Measurements from ENCODE around the gene BTRC. TPM values are rescaled to one million over a fixed set of nuclear protein-coding genes. Genes with fewer than 3 reads are reported as not detected.

The BTRC gene
- total and polyA plus RNA-seq, 10 of the 15 experiments (the other 5 are each of a cell fraction or from before 2014, with no cell fraction given) = 2.2 to 18.6 (median 8.6) TPM

DNA sequence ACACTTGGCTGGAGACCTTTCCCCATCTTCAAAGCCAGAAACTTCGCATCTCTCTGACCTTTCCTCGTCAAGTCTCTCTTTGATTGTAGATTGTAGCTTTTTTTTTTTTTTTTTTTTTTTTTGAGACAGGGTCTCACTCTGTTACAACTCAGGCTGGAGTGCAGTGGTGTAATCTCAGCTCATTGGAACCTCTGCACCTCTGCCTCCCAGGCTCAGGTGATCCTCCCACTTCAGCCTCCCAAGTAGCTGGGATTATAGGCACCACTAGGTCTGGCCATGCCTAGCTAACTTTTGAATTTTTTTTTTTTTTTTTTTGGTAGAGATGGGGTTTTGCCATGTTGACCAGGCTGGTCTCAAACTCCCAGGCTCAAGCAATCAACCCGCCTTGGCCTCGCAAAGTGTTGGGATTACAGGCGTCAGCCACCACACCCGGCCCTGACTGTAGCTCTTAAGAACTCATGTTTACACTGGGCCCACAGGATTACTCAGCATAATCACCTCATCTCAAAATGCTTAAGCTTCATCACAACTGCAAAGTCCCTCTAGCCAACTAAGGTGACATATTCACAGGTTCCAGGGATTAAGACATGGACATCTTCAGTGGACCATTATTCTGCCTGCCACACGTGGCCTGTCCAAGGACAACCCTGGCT is 222.4 kb downstream of the BTRC start:
- 100% methylated on average over 7 of the region's 7 CpGs for WGBS (ENCODE audit: insufficient coverage, insufficient replicate concordance, low lambda C conversion rate, missing lambda C conversion rate)
- Histone ChIP-seq H3K9ac (ENCODE audit: control insufficient read depth, insufficient read depth, low read length) (no peak overlapping the region), H3K27me3 (replicated peaks in 1 of 2; ENCODE audit: control insufficient read depth in 2 of 2, insufficient read depth in 2 of 2, low read length in 1 of 2) (no peaks in the 10 kb centered on the region), H2AFZ (ENCODE audit: control insufficient read depth, low read depth, low read length) (no peak overlapping the region), H3K79me2 (ENCODE audit: control insufficient read depth, insufficient read depth, low read length) (no peaks in the 10 kb centered on the region), H3K9me3 (replicated peaks; ENCODE audit: control insufficient read depth, insufficient read depth, low read length) (no peaks in the 10 kb centered on the region), H3K4me2 (ENCODE audit: control insufficient read depth, insufficient read depth) (no peak overlapping the region), H3K4me3 (no peak overlapping the region), H3K27ac (ENCODE audit: control insufficient read depth, insufficient read depth) (no peak overlapping the region), H3K36me3 (ENCODE audit: control insufficient read depth in 2 of 2, insufficient read depth in 2 of 2, low read length in 1 of 2) (0 out of 4 replicates have a peak, but pooled peaks cover 0 to 2% of the 10 kb centered on the region in 2 experiments), H3K4me1 (ENCODE audit: control insufficient read depth, insufficient read depth, low read length) (no peaks in the 10 kb centered on the region), H4K20me1 (ENCODE audit: control insufficient read depth, insufficient read depth) (no peaks in the 10 kb centered on the region)
- intact Hi-C loops (cut with micrococcal nuclease; ENCODE audit: unreplicated experiment) = no loop called here
- RAD21 ChIA-PET (ENCODE audit: unreplicated experiment) = interaction anchor here (0.7 kb wide), 1 partner anchor 30 kb away, joined by 5 read pairs; no protein-coding TSS in a partner anchor
- DNase-seq (ENCODE audit: low read depth, low spot score) = no peak
- POLR2A ChIA-PET = interaction anchor here (0.6 to 1.0 kb wide), 4 partner anchors 9 to 128 kb away, joined by 3 to 6 read pairs (median 4); partner anchors contain the start of genes DPCD and POLL
- CTCF ChIA-PET = interaction anchor here (0.6 kb wide), 1 partner anchor 135 kb away, joined by 3 read pairs; no protein-coding TSS in a partner anchor
- no peak for FAIRE-seq
- BruUV-seq (replicated peaks) = no TSS peak
- TF ChIP-seq EP300 (IDR thresholded peaks at IDR 0.05; ENCODE audit: borderline replicate concordance in 1 of 2, control insufficient read depth in 1 of 2, low read depth in 2 of 2, low read length in 2 of 2) (no peak), BACH1 (IDR thresholded peaks at IDR 0.05; ENCODE audit: borderline replicate concordance) (no peak), LARP7 (IDR thresholded peaks at IDR 0.05) (no peak), ZNF217 (IDR thresholded peaks at IDR 0.05) (no peak), NFYB (IDR thresholded peaks at IDR 0.05; ENCODE audit: insufficient read depth, low read depth, low read length) (no peak), ZBED1 (IDR thresholded peaks at IDR 0.05; ENCODE audit: borderline replicate concordance) (no peak), PAX8 (IDR thresholded peaks at IDR 0.05) (no peak), NFXL1 (IDR thresholded peaks at IDR 0.05; ENCODE audit: borderline replicate concordance) (no peak), STAT3 (IDR thresholded peaks at IDR 0.05; ENCODE audit: low read depth, low read length) (no peak)
- TF ChIP-seq, protein P1, sequence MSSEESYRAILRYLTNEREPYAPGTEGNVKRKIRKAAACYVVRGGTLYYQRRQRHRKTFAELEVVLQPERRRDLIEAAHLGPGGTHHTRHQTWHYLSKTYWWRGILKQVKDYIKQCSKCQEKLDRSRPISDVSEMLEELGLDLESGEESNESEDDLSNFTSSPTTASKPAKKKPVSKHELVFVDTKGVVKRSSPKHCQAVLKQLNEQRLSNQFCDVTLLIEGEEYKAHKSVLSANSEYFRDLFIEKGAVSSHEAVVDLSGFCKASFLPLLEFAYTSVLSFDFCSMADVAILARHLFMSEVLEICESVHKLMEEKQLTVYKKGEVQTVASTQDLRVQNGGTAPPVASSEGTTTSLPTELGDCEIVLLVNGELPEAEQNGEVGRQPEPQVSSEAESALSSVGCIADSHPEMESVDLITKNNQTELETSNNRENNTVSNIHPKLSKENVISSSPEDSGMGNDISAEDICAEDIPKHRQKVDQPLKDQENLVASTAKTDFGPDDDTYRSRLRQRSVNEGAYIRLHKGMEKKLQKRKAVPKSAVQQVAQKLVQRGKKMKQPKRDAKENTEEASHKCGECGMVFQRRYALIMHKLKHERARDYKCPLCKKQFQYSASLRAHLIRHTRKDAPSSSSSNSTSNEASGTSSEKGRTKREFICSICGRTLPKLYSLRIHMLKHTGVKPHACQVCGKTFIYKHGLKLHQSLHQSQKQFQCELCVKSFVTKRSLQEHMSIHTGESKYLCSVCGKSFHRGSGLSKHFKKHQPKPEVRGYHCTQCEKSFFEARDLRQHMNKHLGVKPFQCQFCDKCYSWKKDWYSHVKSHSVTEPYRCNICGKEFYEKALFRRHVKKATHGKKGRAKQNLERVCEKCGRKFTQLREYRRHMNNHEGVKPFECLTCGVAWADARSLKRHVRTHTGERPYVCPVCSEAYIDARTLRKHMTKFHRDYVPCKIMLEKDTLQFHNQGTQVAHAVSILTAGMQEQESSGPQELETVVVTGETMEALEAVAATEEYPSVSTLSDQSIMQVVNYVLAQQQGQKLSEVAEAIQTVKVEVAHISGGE (CRISPR knock-in tag; IDR thresholded peaks at IDR 0.05) = no peak
- in situ Hi-C loops (cut with MboI) = no loop called here
- ATAC-seq = no peak
- SMC1A ChIA-PET (ENCODE audit: uncharacterized antibody, unreplicated experiment) = no interaction called here

All from GM12878 (cell line).